ENCODE results near the gene NBPF26. TPM values are rescaled to one million over a fixed set of nuclear protein-coding genes. Genes with fewer than 3 reads are reported as not detected.
"Not testable (repeated sequence)": the region's sequence is repeated elsewhere in the genome, so short reads cannot be mapped to it uniquely, and the experiment has no call there.

NBPF26 gene
- total RNA-seq, 1 donor from 2014 or later = 39.4 TPM

DNA sequence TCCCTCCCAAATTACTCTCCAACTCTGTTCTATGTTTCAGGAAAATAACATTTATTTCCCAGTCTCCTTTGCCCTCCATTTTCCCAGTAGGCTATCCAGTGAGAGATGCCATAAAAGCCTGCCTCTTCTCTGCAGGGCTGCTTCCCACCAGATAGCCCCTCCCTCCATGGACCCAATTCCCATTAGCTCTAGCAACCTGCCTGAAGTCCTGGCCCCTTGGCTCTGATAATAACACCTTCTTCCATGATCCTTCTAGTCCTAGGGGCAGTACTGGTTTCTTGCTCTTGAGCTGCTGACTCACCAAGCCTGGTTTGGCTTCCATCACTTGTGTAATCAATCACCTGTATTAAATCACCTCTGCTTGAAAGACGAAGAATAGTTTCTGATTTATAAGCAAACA, 156.3 kb downstream of the NBPF26 start:
- not testable (repeated sequence) for H3K4me3 Mint-ChIP-seq; DNase-seq (ENCODE audit: extremely low spot score, unreplicated experiment); H3K27me3 Mint-ChIP-seq; H3K4me1 Mint-ChIP-seq (ENCODE audit: unreplicated experiment); H3K9me3 Mint-ChIP-seq; H3K36me3 Mint-ChIP-seq; H3K27ac Mint-ChIP-seq

DNA sequence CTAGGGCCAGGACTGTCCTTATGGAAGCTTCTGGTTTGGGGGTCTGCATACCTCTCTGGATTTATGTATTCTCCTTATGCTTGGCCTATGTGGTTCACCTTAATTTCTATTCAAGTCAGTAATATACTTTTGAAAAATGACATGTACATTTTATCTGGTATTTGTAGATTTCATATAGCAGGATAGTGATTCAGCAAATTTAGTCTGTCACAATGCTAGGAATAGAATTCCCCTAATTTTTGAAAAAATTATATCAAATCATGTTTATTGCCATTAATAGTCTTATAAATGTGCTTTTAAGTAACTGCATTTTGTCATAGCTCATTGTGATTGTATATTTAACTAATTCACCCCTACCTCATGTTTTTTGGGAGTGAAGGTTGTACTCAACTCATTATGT, 158.2 kb downstream of the NBPF26 start:
- not testable (repeated sequence) for H3K9me3 Mint-ChIP-seq; H3K4me3 Mint-ChIP-seq; H3K36me3 Mint-ChIP-seq; H3K27ac Mint-ChIP-seq; H3K27me3 Mint-ChIP-seq; H3K4me1 Mint-ChIP-seq (ENCODE audit: unreplicated experiment); DNase-seq (ENCODE audit: extremely low spot score, unreplicated experiment)

Other genes starting within 250 kb of the NBPF26 start
- gene PPIAL4A, start 165.8 kb downstream of the NBPF26 start, total RNA-seq (ENCODE audit: low replicate concordance) = not detected in 2 replicates

All from type B pancreatic cell (in vitro differentiated cells).